ENCODE data around the gene RHOF. TPM values are rescaled to one million over a fixed set of nuclear protein-coding genes. Genes with fewer than 3 reads are reported as not detected.
A peak's percentile ranks its signal among the peaks of the same experiment; 100 is the strongest.

The RHOF gene
- total RNA-seq, 4 donors from 2014 or later, result 9.4 to 15.7 (median 12.1) TPM

GRCh38 chr12:121781484-121781997 is 11.9 kb downstream of the RHOF start:
- TF ChIP-seq POLR2A (IDR thresholded peaks at IDR 0.05) (no peak), CTCF (IDR thresholded peaks at IDR 0.05) (no peak), EP300 (IDR thresholded peaks at IDR 0.05) (no peak), POLR2AphosphoS5 (IDR thresholded peaks at IDR 0.05) (no peak)
- Histone ChIP-seq H3K4me3 (no peak overlapping the region), H3K27ac (peak overlapping the region; percentile 40 to 83 (median 76)), H3K27me3 (no peaks in the 10 kb centered on the region), H3K36me3 (peaks cover 0 to 22% of the 10 kb centered on the region in 2 donors), H3K9me3 (no peaks in the 10 kb centered on the region), H3K4me1 (peaks cover 0 to 36% (median 14%) of the 10 kb centered on the region in 3 donors)
- peak; percentile 67 for ATAC-seq
- WGBS, 2 donors (ENCODE audit: low coverage in 1 of 2), result 0% methylated on average over 1 to 5 of the region's 12 CpGs

GRCh38 chr12:121780429-121780828 is 13.1 kb downstream of the RHOF start:
- no peak for ATAC-seq
- WGBS, 2 donors (ENCODE audit: low coverage in 1 of 2), result 60% methylated on average over 3 of the region's 11 CpGs; no CpG with 5 or more reads in 1 of the 2 donors
- TF ChIP-seq POLR2AphosphoS5 (IDR thresholded peaks at IDR 0.05) (no peak), POLR2A (IDR thresholded peaks at IDR 0.05) (no peak), EP300 (IDR thresholded peaks at IDR 0.05) (no peak), CTCF (IDR thresholded peaks at IDR 0.05) (no peak)

GRCh38 chr12:121779422-121779895 is 14.0 kb downstream of the RHOF start:
- TF ChIP-seq POLR2A (IDR thresholded peaks at IDR 0.05) (no peak), POLR2AphosphoS5 (IDR thresholded peaks at IDR 0.05) (no peak), EP300 (IDR thresholded peaks at IDR 0.05) (no peak), CTCF (IDR thresholded peaks at IDR 0.05) (no peak)
- no CpG with 5 or more reads among the region's 17 CpGs for WGBS, 2 donors (ENCODE audit: low coverage in 1 of 2)
- H3K27ac ChIP-seq, result no peak overlapping the region
- no peak overlapping the region for H3K4me3 ChIP-seq
- no peaks in the 10 kb centered on the region for H3K27me3 ChIP-seq
- H3K4me1 ChIP-seq, result peaks cover 0 to 48% (median 21%) of the 10 kb centered on the region in 3 donors
- peaks cover 0 to 22% of the 10 kb centered on the region in 2 donors for H3K36me3 ChIP-seq
- H3K9me3 ChIP-seq, result no peaks in the 10 kb centered on the region
- ATAC-seq, result no peak

More at GRCh38 chr12:121780429-121780828, 13.1 kb downstream of the RHOF start:
- Histone ChIP-seq H3K4me3 (no peak overlapping the region), H3K27me3 (no peaks in the 10 kb centered on the region), H3K27ac (peak overlapping the region in 2 of 4 donors; percentile 80 to 83), H3K36me3 (peaks cover 0 to 22% of the 10 kb centered on the region in 2 donors), H3K9me3 (no peaks in the 10 kb centered on the region), H3K4me1 (peaks cover 0 to 46% (median 21%) of the 10 kb centered on the region in 3 donors)

- Histone ChIP-seq H3K9me3 (no peaks in the 10 kb centered on the region), H3K4me1 (peaks cover 0 to 47% (median 21%) of the 10 kb centered on the region in 3 donors), H3K36me3 (peaks cover 0 to 22% of the 10 kb centered on the region in 2 donors), H3K27me3 (no peaks in the 10 kb centered on the region), H3K4me3 (no peak overlapping the region), H3K27ac (no peak overlapping the region)
- TF ChIP-seq EP300 (IDR thresholded peaks at IDR 0.05), result no peak
- TF ChIP-seq POLR2A (IDR thresholded peaks at IDR 0.05), result no peak
- no peak for TF ChIP-seq POLR2AphosphoS5 (IDR thresholded peaks at IDR 0.05)
- TF ChIP-seq CTCF (IDR thresholded peaks at IDR 0.05), result no peak
- WGBS, 2 donors (ENCODE audit: low coverage in 1 of 2), result 89% methylated on average over 2 of the region's 17 CpGs; no CpG with 5 or more reads in 1 of the 2 donors
- no peak for ATAC-seq
Measured at GRCh38 chr12:121778567-121779421, 14.7 kb downstream of the RHOF start.

Measured in gastroesophageal sphincter (tissue), 4 donors.